Measurements from ENCODE around the gene FGF8.
A peak's percentile ranks its signal among the peaks of the same experiment; 100 is the strongest.

The FGF8 gene

GRCh38 chr10:101759309-101760247, 16.3 kb downstream of the FGF8 start:
- TF ChIP-seq CTCF (IDR thresholded peaks at IDR 0.05; ENCODE audit: low read depth, low read length, missing control alignments): no peak
- H3K4me3 ChIP-seq (ENCODE audit: low read depth, low read length): no peak overlapping the region
- in situ Hi-C loops (cut with HindIII; ENCODE audit: low sequenced_read_pairs): no loop called here
- no peak for DNase-seq (ENCODE audit: low read depth)

- TF ChIP-seq CTCF (IDR thresholded peaks at IDR 0.05; ENCODE audit: low read depth, low read length, missing control alignments): no peak
- no peak overlapping the region for H3K4me3 ChIP-seq (ENCODE audit: low read depth, low read length)
- no peak for DNase-seq (ENCODE audit: low read depth)
- in situ Hi-C loops (cut with HindIII; ENCODE audit: low sequenced_read_pairs): no loop called here
Observed at GRCh38 chr10:101758858-101759257, 17.1 kb downstream of the FGF8 start.

GRCh38 chr10:101752241-101752640, 23.7 kb downstream of the FGF8 start:
- in situ Hi-C loops (cut with HindIII; ENCODE audit: low sequenced_read_pairs): no loop called here
- no peak overlapping the region for H3K4me3 ChIP-seq (ENCODE audit: low read depth, low read length)
- TF ChIP-seq CTCF (IDR thresholded peaks at IDR 0.05; ENCODE audit: low read depth, low read length, missing control alignments): no peak
- no peak for DNase-seq (ENCODE audit: low read depth)

- in situ Hi-C loops (cut with HindIII; ENCODE audit: low sequenced_read_pairs): no loop called here
- DNase-seq (ENCODE audit: low read depth): no peak
- TF ChIP-seq CTCF (IDR thresholded peaks at IDR 0.05; ENCODE audit: low read depth, low read length, missing control alignments): peak; percentile 8
- no peak overlapping the region for H3K4me3 ChIP-seq (ENCODE audit: low read depth, low read length)
Observed at GRCh38 chr10:101749047-101750016, 26.6 kb downstream of the FGF8 start.

GRCh38 chr10:101748496-101748895, 27.4 kb downstream of the FGF8 start:
- TF ChIP-seq CTCF (IDR thresholded peaks at IDR 0.05; ENCODE audit: low read depth, low read length, missing control alignments): no peak
- in situ Hi-C loops (cut with HindIII; ENCODE audit: low sequenced_read_pairs): no loop called here
- DNase-seq (ENCODE audit: low read depth): no peak
- H3K4me3 ChIP-seq (ENCODE audit: low read depth, low read length): no peak overlapping the region

GRCh38 chr10:101745074-101745696, 30.7 kb downstream of the FGF8 start:
- no peak overlapping the region for H3K4me3 ChIP-seq (ENCODE audit: low read depth, low read length)
- TF ChIP-seq CTCF (IDR thresholded peaks at IDR 0.05; ENCODE audit: low read depth, low read length, missing control alignments): no peak
- in situ Hi-C loops (cut with HindIII; ENCODE audit: low sequenced_read_pairs): no loop called here
- DNase-seq (ENCODE audit: low read depth): no peak
